Endothelial cell (in vitro differentiated cells): Measurements from ENCODE around the gene NOXO1. TPM values are rescaled to one million over a fixed set of nuclear protein-coding genes. Genes with fewer than 3 reads are reported as not detected.

Source experiments
- DNase-seq: peaks from one replicate; pipeline ENCODE4 v3.0.0; 2021; ENCODE audit warnings: low spot score
- H3K27ac Mint-ChIP-seq: one replicate; pipeline ENCODE4 v1.8.0; 2021; ENCODE audit warnings: mixed read lengths, inconsistent platforms; ENCODE audit not compliant: unreplicated experiment
- H3K27me3 Mint-ChIP-seq: one replicate; pipeline ENCODE4 v1.8.0; 2021; ENCODE audit warnings: mild to moderate bottlenecking, moderate library complexity, mixed read lengths, inconsistent platforms; ENCODE audit not compliant: unreplicated experiment
- H3K36me3 Mint-ChIP-seq: one replicate; pipeline ENCODE4 v1.8.0; 2021; ENCODE audit warnings: mild to moderate bottlenecking, low read depth, mixed read lengths, inconsistent platforms; ENCODE audit not compliant: unreplicated experiment
- H3K4me1 Mint-ChIP-seq: one replicate; pipeline ENCODE4 v1.8.0; 2021; ENCODE audit warnings: mild to moderate bottlenecking, mixed read lengths, inconsistent platforms; ENCODE audit not compliant: unreplicated experiment
- H3K4me3 Mint-ChIP-seq: one replicate; pipeline ENCODE4 v1.8.0; 2021; ENCODE audit warnings: mild to moderate bottlenecking, mixed read lengths, inconsistent platforms; ENCODE audit not compliant: unreplicated experiment
- H3K9me3 Mint-ChIP-seq: one replicate; pipeline ENCODE4 v1.8.0; 2021; ENCODE audit warnings: mixed read lengths, inconsistent platforms; ENCODE audit not compliant: unreplicated experiment
- CTCF ChIP-seq: fragments of 200-600 bp; sonication (generic); IDR thresholded peaks from one replicate; pipeline ENCODE4 v1.5.0; 2021; ENCODE audit warnings: antibody characterized with exemption; ENCODE audit not compliant: unreplicated experiment
- total RNA-seq: library from RNA; stranded (reverse); fragmentation: NEBNext Ultra II Directional; extraction: Animal tissue kit (Norgen Biotek cat#: 25700); gene quantifications from one replicate; pipeline ENCODE4 v1.2.1, GENCODE V29; 2021; ENCODE audit not compliant: unreplicated experiment

Gene NOXO1
- total RNA-seq, 1 donor from 2014 or later: 0.23 TPM

- no peak for DNase-seq
- no peaks in the 10 kb centered on the region for H3K9me3 Mint-ChIP-seq
- peaks cover 3% of the 10 kb centered on the region for H3K27me3 Mint-ChIP-seq
- H3K36me3 Mint-ChIP-seq: peaks cover 5% of the 10 kb centered on the region
- no peaks in the 10 kb centered on the region for H3K4me1 Mint-ChIP-seq
- H3K4me3 Mint-ChIP-seq: no peak overlapping the region
- TF ChIP-seq CTCF: no peak
- no peak overlapping the region for H3K27ac Mint-ChIP-seq
Measured at GRCh38 chr16:1938316-1938715, 43.0 kb downstream of the NOXO1 start.

- no peak overlapping the region for H3K27ac Mint-ChIP-seq
- no peak for DNase-seq
- no peaks in the 10 kb centered on the region for H3K9me3 Mint-ChIP-seq
- peaks cover 5% of the 10 kb centered on the region for H3K36me3 Mint-ChIP-seq
- H3K4me3 Mint-ChIP-seq: no peak overlapping the region
- no peak for TF ChIP-seq CTCF
- H3K27me3 Mint-ChIP-seq: peaks cover 5% of the 10 kb centered on the region
- no peaks in the 10 kb centered on the region for H3K4me1 Mint-ChIP-seq
Measured at GRCh38 chr16:1936945-1937479, 44.3 kb downstream of the NOXO1 start.

- no peaks in the 10 kb centered on the region for H3K9me3 Mint-ChIP-seq
- TF ChIP-seq CTCF: no peak
- H3K4me3 Mint-ChIP-seq: no peak overlapping the region
- peaks cover 8% of the 10 kb centered on the region for H3K27me3 Mint-ChIP-seq
- no peak for DNase-seq
- no peaks in the 10 kb centered on the region for H3K4me1 Mint-ChIP-seq
- no peak overlapping the region for H3K27ac Mint-ChIP-seq
- H3K36me3 Mint-ChIP-seq: no peaks in the 10 kb centered on the region
Measured at GRCh38 chr16:1933097-1933661, 48.1 kb downstream of the NOXO1 start.

GRCh38 chr16:1932050-1933028, 48.9 kb downstream of the NOXO1 start:
- no peak for DNase-seq
- Mint-ChIP-seq H3K36me3 (no peaks in the 10 kb centered on the region), H3K9me3 (no peaks in the 10 kb centered on the region), H3K4me3 (no peak overlapping the region), H3K4me1 (no peaks in the 10 kb centered on the region), H3K27me3 (peaks cover 10% of the 10 kb centered on the region), H3K27ac (no peak overlapping the region)
- TF ChIP-seq CTCF: no peak

- TF ChIP-seq CTCF: no peak
Measured at GRCh38 chr16:1930338-1930720, 50.9 kb downstream of the NOXO1 start.

More at GRCh38 chr16:1930338-1930720, 50.9 kb downstream of the NOXO1 start:
- Mint-ChIP-seq H3K36me3 (no peaks in the 10 kb centered on the region), H3K27me3 (peaks cover 8% of the 10 kb centered on the region), H3K4me3 (no peak overlapping the region), H3K9me3 (no peaks in the 10 kb centered on the region), H3K27ac (no peak overlapping the region), H3K4me1 (no peaks in the 10 kb centered on the region)
- no peak for DNase-seq
